ENCODE measurements around the gene HS3ST6. TPM values are rescaled to one million over a fixed set of nuclear protein-coding genes. Genes with fewer than 3 reads are reported as not detected.

Gene HS3ST6
- total and polyA plus RNA-seq, 2 of the 13 experiments (the other 11 are each of a cell fraction or from before 2014, with no cell fraction given) = not detected

DNA sequence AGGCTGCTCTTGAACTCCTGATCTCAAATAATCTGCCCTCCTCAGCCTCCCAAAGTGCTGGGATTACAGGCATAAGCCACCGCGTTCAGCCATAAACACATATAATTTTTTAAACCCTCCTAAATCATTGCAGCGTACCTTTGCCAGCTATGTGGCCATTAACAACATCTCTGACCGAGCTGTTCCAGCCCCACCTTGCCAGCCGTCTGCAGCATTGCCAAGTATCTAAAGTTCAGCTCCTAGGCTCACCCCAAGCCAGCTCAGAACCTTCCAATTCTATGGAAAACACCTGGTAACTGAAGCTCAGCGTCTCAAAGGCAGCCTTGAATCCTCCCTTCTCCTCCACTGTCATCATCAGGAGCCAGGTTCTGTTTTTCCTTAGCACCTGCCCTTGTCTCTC is 41.1 kb downstream of the HS3ST6 start (continued):
- TF ChIP-seq, protein P1, sequence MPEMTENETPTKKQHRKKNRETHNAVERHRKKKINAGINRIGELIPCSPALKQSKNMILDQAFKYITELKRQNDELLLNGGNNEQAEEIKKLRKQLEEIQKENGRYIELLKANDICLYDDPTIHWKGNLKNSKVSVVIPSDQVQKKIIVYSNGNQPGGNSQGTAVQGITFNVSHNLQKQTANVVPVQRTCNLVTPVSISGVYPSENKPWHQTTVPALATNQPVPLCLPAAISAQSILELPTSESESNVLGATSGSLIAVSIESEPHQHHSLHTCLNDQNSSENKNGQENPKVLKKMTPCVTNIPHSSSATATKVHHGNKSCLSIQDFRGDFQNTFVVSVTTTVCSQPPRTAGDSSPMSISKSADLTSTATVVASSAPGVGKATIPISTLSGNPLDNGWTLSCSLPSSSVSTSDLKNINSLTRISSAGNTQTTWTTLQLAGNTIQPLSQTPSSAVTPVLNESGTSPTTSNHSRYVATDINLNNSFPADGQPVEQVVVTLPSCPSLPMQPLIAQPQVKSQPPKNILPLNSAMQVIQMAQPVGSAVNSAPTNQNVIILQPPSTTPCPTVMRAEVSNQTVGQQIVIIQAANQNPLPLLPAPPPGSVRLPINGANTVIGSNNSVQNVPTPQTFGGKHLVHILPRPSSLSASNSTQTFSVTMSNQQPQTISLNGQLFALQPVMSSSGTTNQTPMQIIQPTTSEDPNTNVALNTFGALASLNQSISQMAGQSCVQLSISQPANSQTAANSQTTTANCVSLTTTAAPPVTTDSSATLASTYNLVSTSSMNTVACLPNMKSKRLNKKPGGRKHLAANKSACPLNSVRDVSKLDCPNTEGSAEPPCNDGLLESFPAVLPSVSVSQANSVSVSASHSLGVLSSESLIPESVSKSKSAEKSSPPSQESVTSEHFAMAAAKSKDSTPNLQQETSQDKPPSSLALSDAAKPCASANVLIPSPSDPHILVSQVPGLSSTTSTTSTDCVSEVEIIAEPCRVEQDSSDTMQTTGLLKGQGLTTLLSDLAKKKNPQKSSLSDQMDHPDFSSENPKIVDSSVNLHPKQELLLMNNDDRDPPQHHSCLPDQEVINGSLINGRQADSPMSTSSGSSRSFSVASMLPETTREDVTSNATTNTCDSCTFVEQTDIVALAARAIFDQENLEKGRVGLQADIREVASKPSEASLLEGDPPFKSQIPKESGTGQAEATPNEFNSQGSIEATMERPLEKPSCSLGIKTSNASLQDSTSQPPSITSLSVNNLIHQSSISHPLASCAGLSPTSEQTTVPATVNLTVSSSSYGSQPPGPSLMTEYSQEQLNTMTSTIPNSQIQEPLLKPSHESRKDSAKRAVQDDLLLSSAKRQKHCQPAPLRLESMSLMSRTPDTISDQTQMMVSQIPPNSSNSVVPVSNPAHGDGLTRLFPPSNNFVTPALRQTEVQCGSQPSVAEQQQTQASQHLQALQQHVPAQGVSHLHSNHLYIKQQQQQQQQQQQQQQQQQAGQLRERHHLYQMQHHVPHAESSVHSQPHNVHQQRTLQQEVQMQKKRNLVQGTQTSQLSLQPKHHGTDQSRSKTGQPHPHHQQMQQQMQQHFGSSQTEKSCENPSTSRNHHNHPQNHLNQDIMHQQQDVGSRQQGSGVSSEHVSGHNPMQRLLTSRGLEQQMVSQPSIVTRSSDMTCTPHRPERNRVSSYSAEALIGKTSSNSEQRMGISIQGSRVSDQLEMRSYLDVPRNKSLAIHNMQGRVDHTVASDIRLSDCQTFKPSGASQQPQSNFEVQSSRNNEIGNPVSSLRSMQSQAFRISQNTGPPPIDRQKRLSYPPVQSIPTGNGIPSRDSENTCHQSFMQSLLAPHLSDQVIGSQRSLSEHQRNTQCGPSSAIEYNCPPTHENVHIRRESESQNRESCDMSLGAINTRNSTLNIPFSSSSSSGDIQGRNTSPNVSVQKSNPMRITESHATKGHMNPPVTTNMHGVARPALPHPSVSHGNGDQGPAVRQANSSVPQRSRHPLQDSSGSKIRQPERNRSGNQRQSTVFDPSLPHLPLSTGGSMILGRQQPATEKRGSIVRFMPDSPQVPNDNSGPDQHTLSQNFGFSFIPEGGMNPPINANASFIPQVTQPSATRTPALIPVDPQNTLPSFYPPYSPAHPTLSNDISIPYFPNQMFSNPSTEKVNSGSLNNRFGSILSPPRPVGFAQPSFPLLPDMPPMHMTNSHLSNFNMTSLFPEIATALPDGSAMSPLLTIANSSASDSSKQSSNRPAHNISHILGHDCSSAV (CRISPR knock-in tag; IDR thresholded peaks at IDR 0.05; ENCODE audit: borderline replicate concordance) = no peak
- TF ChIP-seq JDP2 (CRISPR knock-in tag; IDR thresholded peaks at IDR 0.05; ENCODE audit: borderline replicate concordance) (no peak), SOX6 (IDR thresholded peaks at IDR 0.05) (no peak), SOX6 (CRISPR knock-in tag; IDR thresholded peaks at IDR 0.05) (no peak)

DNA sequence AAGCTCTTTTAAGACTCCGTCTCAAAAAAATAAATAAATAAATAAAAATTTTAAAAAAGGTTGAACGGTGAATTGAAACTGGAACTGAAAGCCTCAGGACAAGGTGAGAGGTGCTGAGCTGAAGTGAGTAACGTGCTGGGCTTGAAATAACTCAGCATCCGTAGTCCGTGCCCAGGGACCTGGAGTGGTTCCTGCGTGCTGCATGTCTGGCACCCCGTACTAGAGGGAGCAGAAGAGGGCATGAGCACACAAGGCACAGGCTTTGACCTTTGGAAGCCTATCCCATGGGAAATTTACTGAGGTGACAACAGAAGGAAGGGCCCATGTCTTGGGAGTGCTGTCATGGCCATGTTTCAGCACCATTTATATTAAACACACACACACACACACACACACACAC is 41.7 kb downstream of the HS3ST6 start:
- in situ Hi-C loops (cut with HindIII; ENCODE audit: extremely low pct_ligation_motif_present, low pct_unique_long_range_greater_than_20kb) (no loop called here), intact Hi-C loops (cut with micrococcal nuclease; ENCODE audit: unreplicated experiment) (no loop called here)
- ChIA-PET POLR2A (interaction anchor here (0.9 kb wide), 1 partner anchor 88 kb away, joined by 3 read pairs; the partner anchor contains the start of gene RPS2), CTCF (ENCODE audit: low intra/inter-chr PET ratio, low total read pairs) (no interaction called here)
- no peak overlapping the region for H3K27ac ChIP-seq (ENCODE audit: extremely low read length, insufficient read depth, low read length)
- no peak for ATAC-seq
- peaks cover 1 to 7% of the 10 kb centered on the region in 2 experiments; a peak in 4 of 5 replicates for H3K27me3 ChIP-seq (ENCODE audit: control insufficient read depth in 1 of 2, insufficient read depth in 2 of 2, low read length in 2 of 2)
- H4K20me1 ChIP-seq (ENCODE audit: insufficient read depth, low read length) = no peaks in the 10 kb centered on the region
- FAIRE-seq = no peak
- no peak overlapping the region for H3K9ac ChIP-seq (ENCODE audit: insufficient read depth, low read depth, low read length)
- no peaks in the 10 kb centered on the region for H3K9me3 ChIP-seq (ENCODE audit: low read length)
- DNase-seq (ENCODE audit: low spot score) = no peak
- WGBS (ENCODE audit: low lambda C conversion rate) = 67% methylated on average over 7 of the region's 7 CpGs
- H3K4me1 ChIP-seq (ENCODE audit: insufficient read depth, low read length) = peaks cover 26% of the 10 kb centered on the region
- H2AFZ ChIP-seq (ENCODE audit: low read length) = no peak overlapping the region
- H3K4me2 ChIP-seq (ENCODE audit: low read depth, low read length) = no peak overlapping the region
- no TSS peak for BruUV-seq (replicated peaks)
- H3K36me3 ChIP-seq (replicated peaks in 1 of 2; ENCODE audit: control insufficient read depth in 1 of 2, insufficient read depth in 2 of 2, low read length in 2 of 2) = no peaks in the 10 kb centered on the region
- no peak overlapping the region for H3K4me3 ChIP-seq (replicated peaks in 1 of 3; ENCODE audit: insufficient read depth in 1 of 3, low read depth in 2 of 3, low read length in 3 of 3)
- H3K79me2 ChIP-seq (ENCODE audit: insufficient read depth, low read length) = no peaks in the 10 kb centered on the region
- TF ChIP-seq ZNF441 (CRISPR knock-in tag; IDR thresholded peaks at IDR 0.05; ENCODE audit: borderline replicate concordance) (no peak), MXD4 (CRISPR knock-in tag; IDR thresholded peaks at IDR 0.05) (no peak), EZH2 (conservative IDR thresholded peaks at IDR 0.05; ENCODE audit: low read depth, low read length) (no peak), TEAD2 (CRISPR knock-in tag; IDR thresholded peaks at IDR 0.05) (no peak), ZFAT (CRISPR knock-in tag; conservative IDR thresholded peaks at IDR 0.05) (no peak)
- TF ChIP-seq, protein P2, sequence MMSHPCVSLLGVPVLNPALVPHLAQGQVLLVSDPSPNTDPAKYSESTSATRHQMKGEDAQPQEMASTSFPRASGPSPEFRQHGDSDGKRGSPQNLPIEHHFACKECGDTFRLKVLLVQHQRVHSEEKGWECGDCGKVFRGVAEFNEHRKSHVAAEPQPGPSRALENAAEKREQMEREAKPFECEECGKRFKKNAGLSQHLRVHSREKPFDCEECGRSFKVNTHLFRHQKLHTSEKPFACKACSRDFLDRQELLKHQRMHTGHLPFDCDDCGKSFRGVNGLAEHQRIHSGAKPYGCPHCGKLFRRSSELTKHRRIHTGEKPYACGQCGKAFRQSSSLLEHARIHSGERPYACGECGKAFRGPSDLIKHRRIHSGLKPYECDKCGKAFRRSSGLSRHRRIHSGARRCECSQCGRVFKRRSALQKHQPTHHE (CRISPR knock-in tag; IDR thresholded peaks at IDR 0.05; ENCODE audit: borderline replicate concordance) = no peak
- TF ChIP-seq, protein P3, sequence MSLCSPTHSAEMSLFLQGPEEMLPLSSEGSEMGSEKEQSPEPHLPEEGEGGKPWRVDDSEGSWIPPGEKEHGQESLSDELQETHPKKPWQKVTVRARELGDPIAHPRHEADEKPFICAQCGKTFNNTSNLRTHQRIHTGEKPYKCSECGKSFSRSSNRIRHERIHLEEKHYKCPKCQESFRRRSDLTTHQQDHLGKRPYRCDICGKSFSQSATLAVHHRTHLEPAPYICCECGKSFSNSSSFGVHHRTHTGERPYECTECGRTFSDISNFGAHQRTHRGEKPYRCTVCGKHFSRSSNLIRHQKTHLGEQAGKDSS (CRISPR knock-in tag; IDR thresholded peaks at IDR 0.05; ENCODE audit: borderline replicate concordance, low read depth) = no peak
- TF ChIP-seq, protein P4, sequence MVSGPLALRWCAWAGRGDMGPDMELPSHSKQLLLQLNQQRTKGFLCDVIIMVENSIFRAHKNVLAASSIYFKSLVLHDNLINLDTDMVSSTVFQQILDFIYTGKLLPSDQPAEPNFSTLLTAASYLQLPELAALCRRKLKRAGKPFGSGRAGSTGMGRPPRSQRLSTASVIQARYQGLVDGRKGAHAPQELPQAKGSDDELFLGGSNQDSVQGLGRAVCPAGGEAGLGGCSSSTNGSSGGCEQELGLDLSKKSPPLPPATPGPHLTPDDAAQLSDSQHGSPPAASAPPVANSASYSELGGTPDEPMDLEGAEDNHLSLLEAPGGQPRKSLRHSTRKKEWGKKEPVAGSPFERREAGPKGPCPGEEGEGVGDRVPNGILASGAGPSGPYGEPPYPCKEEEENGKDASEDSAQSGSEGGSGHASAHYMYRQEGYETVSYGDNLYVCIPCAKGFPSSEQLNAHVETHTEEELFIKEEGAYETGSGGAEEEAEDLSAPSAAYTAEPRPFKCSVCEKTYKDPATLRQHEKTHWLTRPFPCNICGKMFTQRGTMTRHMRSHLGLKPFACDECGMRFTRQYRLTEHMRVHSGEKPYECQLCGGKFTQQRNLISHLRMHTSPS (CRISPR knock-in tag; IDR thresholded peaks at IDR 0.05; ENCODE audit: low read depth) = no peak
